ENCODE results near the gene PIGQ.

The PIGQ gene

GRCh38 chr16:524274-525040 lies 45.3 kb upstream of the PIGQ start:
- H3K4me3 ChIP-seq (ENCODE audit: low read length), result no peak overlapping the region
- no peak for TF ChIP-seq CTCF (IDR thresholded peaks at IDR 0.05; ENCODE audit: insufficient read depth, low read depth, low read length, missing control alignments)
- no peak for DNase-seq (ENCODE audit: low read depth)

- H3K4me3 ChIP-seq (ENCODE audit: low read length), result no peak overlapping the region
- no peak for DNase-seq (ENCODE audit: low read depth)
- no peak for TF ChIP-seq CTCF (IDR thresholded peaks at IDR 0.05; ENCODE audit: insufficient read depth, low read depth, low read length, missing control alignments)
Measured at GRCh38 chr16:525123-525519, 44.6 kb upstream of the PIGQ start.

GRCh38 chr16:525520-526180 lies 44.1 kb upstream of the PIGQ start:
- TF ChIP-seq CTCF (IDR thresholded peaks at IDR 0.05; ENCODE audit: insufficient read depth, low read depth, low read length, missing control alignments), result no peak
- peak overlapping the region; percentile 74 for H3K4me3 ChIP-seq (ENCODE audit: low read length)
- DNase-seq (ENCODE audit: low read depth), result peak; percentile 95

- peak; percentile 0 for TF ChIP-seq CTCF (IDR thresholded peaks at IDR 0.05; ENCODE audit: insufficient read depth, low read depth, low read length, missing control alignments)
- DNase-seq (ENCODE audit: low read depth), result peak; percentile 42
- H3K4me3 ChIP-seq (ENCODE audit: low read length), result peak overlapping the region; percentile 74
Measured at GRCh38 chr16:526181-527014, 43.4 kb upstream of the PIGQ start.

GRCh38 chr16:527015-527903 lies 42.5 kb upstream of the PIGQ start, which contains the start of gene CAPN15:
Gene CAPN15 (plus strand): TSS chr16:527712. CDS start chr16:546839, 19,127 bp downstream.
- DNase-seq (ENCODE audit: low read depth), result peak; percentile 84
- no peak for TF ChIP-seq CTCF (IDR thresholded peaks at IDR 0.05; ENCODE audit: insufficient read depth, low read depth, low read length, missing control alignments)
- H3K4me3 ChIP-seq (ENCODE audit: low read length), result peak within 1 kb of the TSS; percentile 76

All from epithelial cell of esophagus (primary cell).